ENCODE measurements around the gene TEX14. TPM values are rescaled to one million over a fixed set of nuclear protein-coding genes. Genes with fewer than 3 reads are reported as not detected.

The TEX14 gene
- total RNA-seq, 4 donors from 2014 or later = 0.13 TPM; not detected in 3

DNA sequence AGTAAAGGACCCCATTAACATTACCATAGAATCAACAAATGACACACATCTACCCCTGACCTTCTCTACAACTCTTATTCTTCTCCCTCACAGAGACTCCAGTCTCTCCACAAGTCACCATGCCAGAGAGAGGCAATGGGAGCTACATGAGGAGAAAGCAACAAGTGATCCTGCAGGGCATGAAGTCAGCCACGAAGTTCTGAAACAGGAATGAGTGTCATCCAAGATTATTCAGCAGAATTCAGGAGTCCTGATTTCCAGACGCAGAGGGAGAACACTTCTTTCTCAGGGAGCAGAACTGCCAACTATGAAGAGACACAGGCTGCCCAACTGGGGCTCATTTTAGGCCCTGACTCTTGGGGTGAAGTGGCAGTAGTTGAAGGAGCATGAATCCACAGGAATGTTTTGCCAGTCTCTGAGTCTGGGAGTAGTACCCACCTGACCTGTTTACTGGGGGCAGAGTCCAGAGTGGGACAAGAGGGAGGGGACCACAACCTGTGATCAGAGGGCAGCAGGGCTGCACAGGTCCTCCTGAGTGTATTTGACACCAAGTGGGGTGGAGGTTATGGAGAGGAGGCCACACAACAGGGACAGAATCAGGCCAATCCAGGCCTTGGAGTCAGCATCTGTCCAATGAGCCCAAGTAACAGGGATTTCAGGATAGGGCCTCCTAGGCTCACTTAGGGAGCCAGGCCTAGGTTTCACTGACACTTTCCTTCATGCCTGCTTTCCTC is 175.0 kb downstream of the TEX14 start:
- Histone ChIP-seq H3K27me3 (no peaks in the 10 kb centered on the region), H3K27ac (peak overlapping the region; percentile 88 to 98 (median 94)), H3K4me1 (peaks cover 0 to 40% (median 8%) of the 10 kb centered on the region in 4 donors), H3K36me3 (peaks cover 0 to 12% (median 0%) of the 10 kb centered on the region in 3 donors), H3K4me3 (peak overlapping the region; percentile 60 to 73 (median 66)), H3K9me3 (no peaks in the 10 kb centered on the region)
- peak in 2 of 3 donors; percentile 82 to 85 for DNase-seq
- TF ChIP-seq POLR2A (IDR thresholded peaks at IDR 0.05) = peak; percentile 69 to 81
- TF ChIP-seq, protein P1, sequence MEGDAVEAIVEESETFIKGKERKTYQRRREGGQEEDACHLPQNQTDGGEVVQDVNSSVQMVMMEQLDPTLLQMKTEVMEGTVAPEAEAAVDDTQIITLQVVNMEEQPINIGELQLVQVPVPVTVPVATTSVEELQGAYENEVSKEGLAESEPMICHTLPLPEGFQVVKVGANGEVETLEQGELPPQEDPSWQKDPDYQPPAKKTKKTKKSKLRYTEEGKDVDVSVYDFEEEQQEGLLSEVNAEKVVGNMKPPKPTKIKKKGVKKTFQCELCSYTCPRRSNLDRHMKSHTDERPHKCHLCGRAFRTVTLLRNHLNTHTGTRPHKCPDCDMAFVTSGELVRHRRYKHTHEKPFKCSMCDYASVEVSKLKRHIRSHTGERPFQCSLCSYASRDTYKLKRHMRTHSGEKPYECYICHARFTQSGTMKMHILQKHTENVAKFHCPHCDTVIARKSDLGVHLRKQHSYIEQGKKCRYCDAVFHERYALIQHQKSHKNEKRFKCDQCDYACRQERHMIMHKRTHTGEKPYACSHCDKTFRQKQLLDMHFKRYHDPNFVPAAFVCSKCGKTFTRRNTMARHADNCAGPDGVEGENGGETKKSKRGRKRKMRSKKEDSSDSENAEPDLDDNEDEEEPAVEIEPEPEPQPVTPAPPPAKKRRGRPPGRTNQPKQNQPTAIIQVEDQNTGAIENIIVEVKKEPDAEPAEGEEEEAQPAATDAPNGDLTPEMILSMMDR (IDR thresholded peaks at IDR 0.05) = no peak

DNA sequence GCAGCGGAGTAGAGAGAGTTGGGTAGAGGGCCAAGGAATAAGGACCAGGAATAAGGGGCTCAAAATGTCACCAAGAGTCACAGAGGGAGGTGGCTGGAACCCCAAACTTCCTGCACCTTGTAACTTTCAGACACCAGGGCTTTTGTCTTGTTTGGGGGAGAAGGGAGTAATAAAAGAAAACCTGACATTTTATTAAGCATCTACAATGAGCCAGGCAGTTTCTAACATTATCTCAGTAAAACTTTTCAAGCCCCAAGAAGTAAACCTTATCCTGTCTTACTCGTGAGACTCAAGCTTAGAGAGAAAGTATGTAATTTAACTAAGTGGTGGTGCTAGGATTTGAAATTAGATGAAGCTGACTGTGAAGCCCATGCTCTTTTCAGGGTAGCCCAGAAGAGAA is 176.6 kb downstream of the TEX14 start:
- Histone ChIP-seq H3K27ac (peak overlapping the region; percentile 59 to 98 (median 74)), H3K4me1 (peaks cover 0 to 40% (median 8%) of the 10 kb centered on the region in 4 donors), H3K4me3 (peak overlapping the region in 2 of 4 donors; percentile 60 to 86), H3K27me3 (no peaks in the 10 kb centered on the region), H3K9me3 (no peaks in the 10 kb centered on the region), H3K36me3 (peaks cover 0 to 27% (median 0%) of the 10 kb centered on the region in 3 donors)
- TF ChIP-seq POLR2A (IDR thresholded peaks at IDR 0.05) = no peak
- TF ChIP-seq, protein P1 (IDR thresholded peaks at IDR 0.05) = no peak
- DNase-seq = no peak

DNA sequence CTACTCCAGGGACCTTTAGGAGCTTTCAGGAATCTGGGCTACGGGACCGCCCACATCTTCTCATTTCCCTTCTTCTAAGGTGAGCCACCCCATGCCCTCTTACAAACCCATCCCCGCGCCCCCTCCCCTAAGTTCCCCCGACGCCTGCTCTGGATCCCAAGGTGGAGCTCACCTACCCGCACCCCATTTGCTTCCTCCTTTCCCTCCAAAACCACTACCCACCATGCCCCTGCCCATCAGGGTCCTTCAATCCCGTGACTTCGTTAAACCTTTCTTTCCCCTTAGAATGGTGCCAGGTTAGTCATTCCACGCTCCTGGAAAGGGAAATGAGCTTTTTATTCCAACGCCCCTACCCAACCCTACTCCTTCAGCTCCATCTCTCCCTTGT is 177.1 kb downstream of the TEX14 start:
- no peaks in the 10 kb centered on the region for H3K9me3 ChIP-seq
- no peak for DNase-seq
- peak overlapping the region; percentile 59 to 98 (median 74) for H3K27ac ChIP-seq
- no peaks in the 10 kb centered on the region for H3K27me3 ChIP-seq
- H3K4me1 ChIP-seq = peaks cover 0 to 40% (median 8%) of the 10 kb centered on the region in 4 donors
- peaks cover 0 to 33% (median 0%) of the 10 kb centered on the region in 3 donors for H3K36me3 ChIP-seq
- peak overlapping the region; percentile 60 to 94 (median 76) for H3K4me3 ChIP-seq
- TF ChIP-seq POLR2A (IDR thresholded peaks at IDR 0.05) = peak in 1 of 2 donors; percentile 13
- TF ChIP-seq, protein P1 (IDR thresholded peaks at IDR 0.05) = no peak

DNA sequence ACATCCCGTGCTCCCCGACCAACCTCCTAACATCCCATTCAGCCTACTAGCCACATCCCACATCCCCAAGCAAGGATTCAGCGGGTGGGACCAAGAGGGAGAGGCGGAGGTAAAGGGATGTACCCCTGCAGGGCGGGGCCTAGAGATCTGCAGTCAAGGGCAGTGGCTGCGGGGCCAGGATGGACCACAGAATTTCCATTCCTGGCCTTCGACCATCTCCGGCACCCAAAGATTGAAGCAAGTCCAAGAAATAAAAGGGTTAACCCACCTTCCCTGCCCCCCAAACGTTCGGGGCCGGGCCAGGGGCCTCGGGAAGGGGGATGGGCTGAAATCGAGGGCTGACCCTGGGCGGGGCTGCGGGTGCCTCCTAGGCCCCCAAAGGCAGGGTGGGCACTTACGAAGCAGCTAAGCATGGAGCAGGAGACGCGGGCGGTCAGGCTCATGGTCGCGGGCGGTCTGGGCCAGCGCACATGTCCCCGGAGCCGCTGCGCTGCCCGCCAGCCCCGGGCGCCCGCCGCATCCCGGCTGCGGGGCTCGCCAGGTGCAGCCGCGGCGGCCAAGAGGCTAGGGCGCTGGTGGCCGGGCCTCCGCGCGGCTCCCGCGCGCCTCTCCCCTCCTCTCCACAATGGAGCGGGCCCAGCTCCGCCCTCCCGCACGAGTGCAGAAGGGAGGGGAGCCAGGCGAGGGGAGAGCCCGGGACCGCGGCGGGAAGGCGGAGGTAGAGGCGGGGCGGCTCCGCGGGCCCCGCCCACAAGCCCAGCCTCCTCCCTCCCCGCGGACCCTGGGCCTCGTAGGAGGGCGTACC is 177.7 kb downstream of the TEX14 start, which contains the start of gene MTMR4:
TSS of gene MTMR4 (minus strand) at position 674 of the 805 bp plus-strand sequence. CDS start at position 443, 231 bp downstream.
- DNase-seq = peak; percentile 78 to 91 (median 89)
- H3K4me1 ChIP-seq = peaks cover 0 to 39% (median 8%) of the 10 kb centered on the region in 4 donors
- no peaks in the 10 kb centered on the region for H3K27me3 ChIP-seq
- no peaks in the 10 kb centered on the region for H3K9me3 ChIP-seq
- peaks cover 0 to 39% (median 0%) of the 10 kb centered on the region in 3 donors for H3K36me3 ChIP-seq
- H3K4me3 ChIP-seq = peak within 1 kb of the TSS; percentile 60 to 94 (median 76)
- TF ChIP-seq, protein P1 (IDR thresholded peaks at IDR 0.05) = no peak
- TF ChIP-seq POLR2A (IDR thresholded peaks at IDR 0.05) = no peak
- peak within 1 kb of the TSS; percentile 59 to 98 (median 74) for H3K27ac ChIP-seq

DNA sequence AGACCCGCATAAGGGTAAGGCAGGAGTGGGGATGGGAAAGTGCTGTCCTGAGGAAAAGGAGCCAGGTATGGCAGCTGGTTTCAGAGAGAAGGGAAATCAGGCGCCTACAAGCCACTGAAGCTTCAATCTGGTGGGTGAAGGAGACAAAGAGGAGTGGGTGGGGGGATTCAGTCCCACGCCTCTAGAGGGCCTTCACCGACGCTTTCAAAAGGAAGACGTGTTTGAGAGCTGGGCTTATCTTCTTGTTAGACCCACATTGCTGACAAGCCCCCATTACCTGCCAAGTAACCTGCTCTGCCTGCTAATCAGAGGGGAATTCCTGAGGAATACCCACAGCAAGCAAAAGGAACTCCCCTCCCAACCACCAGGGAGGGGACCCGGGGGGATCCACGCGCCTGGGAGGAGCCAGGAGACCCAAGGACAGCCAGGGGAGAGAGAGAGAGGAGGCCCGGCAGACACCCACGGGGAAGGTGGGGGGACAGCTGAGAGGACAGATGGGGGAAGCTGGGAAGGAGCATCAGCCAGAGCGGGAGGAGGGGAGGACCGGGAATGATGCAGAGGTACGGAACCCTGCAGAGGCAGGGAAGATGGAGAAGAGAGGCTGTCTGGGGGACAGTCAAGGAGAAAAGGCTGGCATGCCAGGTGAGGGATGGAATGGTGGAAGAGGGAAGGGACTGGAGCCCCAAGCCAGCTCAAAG is 178.4 kb downstream of the TEX14 start:
- no peak for TF ChIP-seq POLR2A (IDR thresholded peaks at IDR 0.05)
- H3K36me3 ChIP-seq = peaks cover 0 to 46% (median 0%) of the 10 kb centered on the region in 3 donors
- no peaks in the 10 kb centered on the region for H3K27me3 ChIP-seq
- H3K9me3 ChIP-seq = no peaks in the 10 kb centered on the region
- DNase-seq = no peak
- peak overlapping the region; percentile 60 to 94 (median 76) for H3K4me3 ChIP-seq
- peaks cover 0 to 35% (median 8%) of the 10 kb centered on the region in 4 donors for H3K4me1 ChIP-seq
- H3K27ac ChIP-seq = peak overlapping the region in 1 of 4 donors; percentile 81
